ENCODE measurements around the gene KRT33A.

KRT33A gene

GRCh38 chr17:41335747-41336146 lies 14.9 kb downstream of the KRT33A start:
- DNase-seq (ENCODE audit: low read depth): no peak
- TF ChIP-seq CTCF (IDR thresholded peaks at IDR 0.05; ENCODE audit: low read length, missing control alignments): no peak

GRCh38 chr17:41334385-41335305 lies 16.0 kb downstream of the KRT33A start:
- no peak overlapping the region for H3K4me3 ChIP-seq (replicated peaks; ENCODE audit: low read depth, low read length)
- DNase-seq (ENCODE audit: low read depth): no peak
- no peak for TF ChIP-seq CTCF (IDR thresholded peaks at IDR 0.05; ENCODE audit: low read length, missing control alignments)

More at GRCh38 chr17:41335747-41336146, 14.9 kb downstream of the KRT33A start:
- no peak overlapping the region for H3K4me3 ChIP-seq (replicated peaks; ENCODE audit: low read depth, low read length)

GRCh38 chr17:41333836-41334235 lies 16.8 kb downstream of the KRT33A start:
- TF ChIP-seq CTCF (IDR thresholded peaks at IDR 0.05; ENCODE audit: low read length, missing control alignments): no peak
- DNase-seq (ENCODE audit: low read depth): no peak
- H3K4me3 ChIP-seq (replicated peaks; ENCODE audit: low read depth, low read length): no peak overlapping the region

- TF ChIP-seq CTCF (IDR thresholded peaks at IDR 0.05; ENCODE audit: low read length, missing control alignments): no peak
- no peak for DNase-seq (ENCODE audit: low read depth)
- H3K4me3 ChIP-seq (replicated peaks; ENCODE audit: low read depth, low read length): no peak overlapping the region
These were observed 17.5 kb downstream of the KRT33A start for GRCh38 chr17:41333098-41333497.

- no peak for DNase-seq (ENCODE audit: low read depth)
- no peak overlapping the region for H3K4me3 ChIP-seq (replicated peaks; ENCODE audit: low read depth, low read length)
- TF ChIP-seq CTCF (IDR thresholded peaks at IDR 0.05; ENCODE audit: low read length, missing control alignments): no peak
These were observed 18.4 kb downstream of the KRT33A start for GRCh38 chr17:41332239-41332638.

- no peak for TF ChIP-seq CTCF (IDR thresholded peaks at IDR 0.05; ENCODE audit: low read length, missing control alignments)
- no peak overlapping the region for H3K4me3 ChIP-seq (replicated peaks; ENCODE audit: low read depth, low read length)
- DNase-seq (ENCODE audit: low read depth): no peak
These were observed 19.0 kb downstream of the KRT33A start for GRCh38 chr17:41331606-41332005.

All from fibroblast of pulmonary artery (primary cell).